CD4-positive, alpha-beta T cell treated with Interleukin-17A for 1 hour (primary cell): ENCODE data around the gene MEGF11.

Source experiments
- DNase-seq: peaks from one replicate; pipeline ENCODE4 v3.0.0-alpha.2; 2020

Gene MEGF11

DNA sequence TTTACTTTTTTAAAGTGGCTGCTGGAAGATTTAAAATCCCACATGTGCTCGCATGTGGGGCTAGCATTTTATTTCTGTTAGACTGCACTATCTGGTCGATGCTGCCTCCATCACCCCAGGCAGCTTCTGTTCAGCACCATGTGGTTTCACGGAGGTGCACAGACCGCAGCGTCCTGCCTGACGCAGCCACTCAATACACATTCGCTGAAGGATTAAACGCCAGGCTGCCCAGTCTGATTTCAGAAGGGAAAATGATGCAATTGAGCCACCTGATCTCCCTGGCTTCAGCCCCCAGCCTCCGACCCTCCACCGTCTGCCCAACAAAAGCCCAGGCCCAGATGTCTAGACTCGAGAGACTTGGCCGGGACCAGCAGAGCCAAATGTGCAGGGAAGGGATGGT lies 84.5 kb downstream of the MEGF11 start:
- no peak for DNase-seq

DNA sequence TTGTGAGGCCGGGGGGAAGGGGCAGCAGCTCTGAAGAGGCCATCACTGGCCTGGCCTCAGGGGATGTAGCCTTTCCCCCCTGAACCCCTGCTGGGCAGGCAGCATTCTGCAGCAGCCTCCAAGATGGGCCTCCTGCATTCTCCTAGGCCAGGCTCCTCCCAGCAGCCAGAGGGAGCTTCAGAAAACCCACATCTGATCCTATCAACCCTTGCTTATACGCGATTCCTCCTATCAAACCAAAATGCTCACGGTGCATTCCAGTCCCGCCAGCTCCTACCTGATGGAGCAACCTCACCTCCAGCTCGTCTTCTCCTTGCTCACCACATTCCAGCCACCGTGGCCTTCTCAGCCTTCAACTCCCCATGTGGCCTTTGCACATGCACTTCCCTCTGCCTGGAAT lies 85.7 kb downstream of the MEGF11 start:
- no peak for DNase-seq

DNA sequence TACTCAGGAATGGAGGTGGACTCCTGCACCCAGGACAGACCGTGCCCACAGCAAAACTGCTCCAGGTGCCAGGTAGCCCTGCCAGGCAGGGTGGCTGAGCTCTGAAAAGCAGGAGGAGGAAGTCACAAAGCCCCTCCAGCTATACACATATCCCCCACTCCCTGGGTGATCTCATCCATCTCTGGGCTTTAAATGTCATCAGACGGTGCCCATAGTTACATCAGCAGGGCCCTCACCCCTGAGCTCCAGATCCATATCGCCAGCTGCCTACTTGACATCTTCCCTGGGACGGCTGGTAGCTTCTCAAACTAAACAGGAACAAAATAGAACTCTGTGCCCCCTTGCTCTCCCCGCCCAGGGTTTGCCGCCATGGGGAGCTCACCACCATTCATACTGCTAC lies 87.7 kb downstream of the MEGF11 start:
- DNase-seq: no peak

DNA sequence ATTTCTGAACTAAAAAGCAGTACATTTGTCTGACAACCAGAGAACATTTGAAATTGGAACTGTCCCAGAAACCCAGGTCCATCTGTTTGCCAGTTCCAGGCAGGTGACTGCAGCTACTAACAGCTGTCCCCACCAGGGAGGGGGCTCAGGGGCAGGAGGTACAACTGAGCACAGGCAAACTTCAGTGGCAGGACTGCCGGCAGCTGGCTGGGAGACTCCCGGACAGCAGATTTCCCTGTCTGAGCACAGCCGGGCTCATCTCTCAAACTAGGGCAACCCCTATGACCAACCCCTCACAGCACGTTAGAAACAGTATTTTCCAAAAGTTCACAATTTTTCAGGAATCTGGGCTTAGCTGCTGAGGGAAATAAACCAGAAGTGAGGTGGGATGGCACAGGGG lies 88.8 kb downstream of the MEGF11 start:
- no peak for DNase-seq

- no peak for DNase-seq
Measured at GRCh38 chr15:66163553-66163952, 90.0 kb downstream of the MEGF11 start.

DNA sequence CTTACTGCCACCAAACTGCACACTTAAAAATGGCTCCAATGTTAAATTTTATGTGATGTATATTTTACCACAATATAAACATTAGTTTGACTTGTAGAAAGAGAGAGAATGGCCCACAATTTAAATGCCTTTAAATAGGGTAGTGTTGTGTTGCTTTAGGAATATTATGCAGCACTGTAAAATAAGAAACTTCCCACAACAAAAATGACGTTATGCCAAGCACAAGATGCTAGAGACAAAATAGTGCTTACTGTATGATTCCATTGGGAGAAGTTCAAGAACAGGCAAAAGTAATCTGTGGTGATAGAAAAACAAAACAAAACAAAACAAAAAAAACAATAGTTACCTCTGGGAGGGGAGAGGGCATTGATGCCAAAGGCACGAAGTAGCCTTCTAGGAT lies 91.3 kb downstream of the MEGF11 start:
- DNase-seq: no peak

GRCh38 chr15:66161575-66162118 lies 91.9 kb downstream of the MEGF11 start:
- no peak for DNase-seq

DNA sequence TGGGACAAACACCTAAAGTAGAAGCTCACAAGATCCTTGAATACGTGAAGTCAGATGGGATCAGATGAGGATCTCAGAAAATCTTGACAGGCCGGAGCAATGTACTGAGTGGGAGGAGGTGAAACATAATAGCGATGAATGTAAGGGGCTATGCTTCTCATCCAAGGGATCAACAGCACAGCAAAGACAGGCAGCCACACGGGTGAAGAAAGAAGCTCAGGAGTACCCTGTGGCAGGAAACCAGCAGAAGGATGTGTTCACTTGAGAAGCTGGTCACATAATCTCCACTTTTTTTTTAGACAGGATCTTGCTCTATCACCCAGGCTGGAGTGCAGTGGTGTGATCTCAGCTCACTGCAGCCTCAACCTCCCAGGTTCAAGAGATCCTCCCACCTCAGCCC lies 92.4 kb downstream of the MEGF11 start:
- no peak for DNase-seq

DNA sequence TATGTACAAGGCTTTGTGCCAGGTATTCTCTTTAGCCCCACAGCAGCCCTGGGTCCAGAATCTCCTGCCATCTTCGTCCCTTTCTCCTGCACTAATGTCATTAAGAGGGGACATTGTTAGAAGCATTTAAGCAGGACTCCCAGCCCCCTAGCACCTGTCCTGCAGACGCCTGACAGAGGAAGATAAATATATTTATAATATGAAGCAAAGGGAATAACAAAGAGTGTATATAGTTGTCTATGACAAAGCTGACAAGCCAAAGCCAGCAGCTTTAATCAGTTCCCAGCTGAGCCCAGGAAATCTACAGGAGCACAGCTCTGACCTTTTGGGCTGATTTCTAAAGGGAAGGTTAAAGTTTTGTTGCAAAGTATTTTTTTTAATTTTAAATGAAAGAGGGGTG lies 96.0 kb downstream of the MEGF11 start:
- no peak for DNase-seq

DNA sequence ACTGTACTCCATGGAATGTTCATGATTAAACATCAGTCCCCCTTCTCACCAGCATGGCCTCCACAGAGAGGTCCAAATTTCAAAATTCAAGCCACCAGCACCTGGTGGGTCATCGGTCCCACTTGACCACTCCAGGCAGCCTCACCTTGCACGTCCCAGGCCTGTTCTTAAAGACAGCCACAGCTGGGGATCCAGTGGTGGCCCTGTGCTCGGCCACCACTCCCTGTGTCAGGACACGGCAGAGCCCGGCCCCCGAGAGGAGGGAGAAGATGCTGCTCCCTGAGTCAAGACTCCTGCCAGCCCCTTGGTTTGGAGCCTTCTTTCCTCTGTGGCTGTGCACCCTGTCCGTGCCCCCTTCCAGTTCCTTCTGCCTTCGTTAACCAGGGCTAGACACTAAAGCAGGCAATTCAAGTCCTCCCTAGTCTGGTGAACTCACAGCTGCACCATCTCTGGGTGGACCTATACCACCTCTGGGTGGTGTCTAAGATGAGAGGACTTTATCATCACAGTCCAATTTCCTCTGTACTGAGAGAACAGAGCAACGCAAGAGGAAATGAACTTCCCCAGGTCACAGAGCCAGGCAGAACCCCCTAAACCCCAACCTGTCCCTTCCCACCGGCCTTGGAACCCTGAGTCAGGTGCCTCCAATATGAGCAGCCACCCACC lies 97.1 kb downstream of the MEGF11 start:
- no peak for DNase-seq

DNA sequence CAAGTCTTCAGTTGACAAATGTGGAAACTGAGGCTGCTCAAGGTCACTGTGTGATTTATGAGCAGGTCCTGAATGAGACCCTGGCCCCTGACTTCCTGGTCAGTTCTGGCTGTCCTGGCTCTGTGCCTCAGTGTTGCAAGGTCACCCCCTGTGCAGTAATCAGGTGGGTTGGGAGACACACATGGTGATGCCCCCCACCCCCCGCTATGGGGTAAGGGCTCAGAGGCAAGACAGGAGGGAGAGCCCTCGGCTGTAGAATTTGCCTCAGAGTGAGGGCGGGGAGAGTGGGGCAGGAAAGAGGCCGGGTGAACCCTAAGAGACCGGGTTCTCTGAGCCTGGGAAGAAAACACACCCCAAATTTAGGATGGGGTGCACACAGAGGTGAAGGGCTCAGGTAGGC lies 98.5 kb downstream of the MEGF11 start:
- no peak for DNase-seq

DNA sequence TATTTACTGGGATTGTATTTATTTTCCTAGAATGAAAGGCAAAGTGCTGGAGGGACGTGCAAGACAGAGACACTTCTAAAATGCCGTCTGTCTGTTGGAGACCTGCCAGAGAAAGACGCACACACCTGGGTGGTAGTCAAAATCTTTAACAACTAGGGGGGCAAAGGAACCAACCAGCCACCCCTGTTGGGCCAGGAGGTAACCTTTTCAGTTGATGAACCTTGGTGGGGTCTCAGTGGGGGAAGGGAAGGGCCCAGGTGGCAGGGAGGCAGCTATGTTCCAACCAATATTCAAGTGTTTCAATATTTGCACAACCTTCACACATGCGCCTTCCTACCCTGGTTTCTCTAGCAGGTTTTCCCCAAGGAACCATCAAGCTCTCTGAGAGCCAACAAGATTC lies 99.0 kb downstream of the MEGF11 start:
- no peak for DNase-seq

DNA sequence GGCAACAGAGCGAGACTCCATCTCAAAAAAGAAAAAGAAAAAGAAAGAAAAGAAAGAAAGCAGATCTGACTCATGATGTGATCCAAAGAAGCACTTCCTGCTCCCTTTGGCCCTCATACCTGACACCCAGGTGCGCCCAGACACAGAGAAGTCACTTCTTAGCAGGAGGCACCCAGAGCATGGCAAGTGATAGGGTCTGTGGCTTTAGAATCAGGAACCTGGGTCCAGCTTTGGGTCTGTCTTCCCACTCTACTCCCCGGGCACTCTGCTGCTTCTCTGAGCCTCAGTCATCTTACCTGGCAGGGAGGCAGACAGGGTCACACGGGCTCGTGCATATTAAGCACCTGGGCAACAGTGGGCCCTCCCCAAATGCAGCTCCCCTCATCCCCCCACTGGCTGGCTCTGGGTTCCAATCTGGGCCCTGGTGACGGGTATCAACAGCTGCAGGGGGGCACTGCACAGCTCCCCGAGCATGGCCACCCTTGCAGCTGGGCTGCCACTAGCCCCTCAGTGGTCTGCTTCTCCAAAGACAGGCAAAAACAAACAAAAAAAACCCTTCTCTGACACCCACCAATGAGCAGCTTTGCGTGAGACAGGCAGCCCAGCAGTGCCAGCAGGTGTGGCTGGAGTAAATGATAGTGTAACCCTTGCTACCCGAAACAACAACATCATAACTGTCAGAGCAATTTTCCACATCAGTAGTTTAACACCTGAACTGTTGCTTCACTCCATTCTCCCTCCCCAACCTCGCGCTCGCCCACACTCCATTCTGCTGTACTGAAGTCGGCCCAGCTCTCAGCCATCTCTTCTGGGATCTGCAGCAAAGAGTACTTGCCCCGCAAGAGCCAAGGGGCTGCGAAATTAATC lies 99.8 kb downstream of the MEGF11 start:
- no peak for DNase-seq

DNA sequence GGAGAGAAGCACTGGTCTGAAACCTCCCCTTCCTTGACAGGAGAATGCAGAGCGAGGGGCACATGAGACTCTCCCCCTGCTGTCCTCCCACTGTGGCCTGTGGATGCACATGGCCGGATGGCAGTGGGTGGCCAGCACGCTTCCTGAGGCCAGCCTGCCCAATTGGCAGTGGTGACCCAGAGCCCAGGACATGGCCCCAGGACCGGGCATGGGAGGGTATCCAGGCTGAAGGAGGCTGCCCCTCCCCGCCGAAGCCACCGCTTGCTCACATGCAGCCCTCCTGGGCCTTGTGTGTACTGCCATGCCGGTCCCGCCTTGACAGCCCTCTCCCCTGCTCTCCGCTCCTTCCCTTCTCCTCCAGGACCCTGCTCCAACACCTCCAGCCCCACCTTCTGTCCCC lies 100.9 kb downstream of the MEGF11 start:
- no peak for DNase-seq

DNA sequence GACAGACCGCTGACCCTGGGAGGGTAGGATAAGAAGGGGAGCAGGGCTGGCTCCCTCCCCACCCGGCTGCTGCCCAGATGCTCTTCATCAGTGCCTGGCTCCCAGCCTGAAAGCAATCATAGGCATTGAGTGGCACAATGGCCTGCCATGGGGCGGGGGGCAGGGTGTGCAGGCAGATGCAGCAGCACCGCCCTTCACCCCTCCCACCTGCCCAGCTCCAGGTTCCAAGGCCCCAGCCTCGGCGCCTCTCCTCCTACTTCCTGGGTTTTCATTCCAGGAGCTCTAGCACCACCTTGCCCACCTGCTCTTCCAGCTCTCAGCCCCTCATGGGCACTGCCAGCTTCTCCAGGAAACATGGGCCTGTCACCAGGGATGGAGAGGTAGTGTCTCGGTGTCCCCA lies 101.7 kb downstream of the MEGF11 start:
- no peak for DNase-seq

DNA sequence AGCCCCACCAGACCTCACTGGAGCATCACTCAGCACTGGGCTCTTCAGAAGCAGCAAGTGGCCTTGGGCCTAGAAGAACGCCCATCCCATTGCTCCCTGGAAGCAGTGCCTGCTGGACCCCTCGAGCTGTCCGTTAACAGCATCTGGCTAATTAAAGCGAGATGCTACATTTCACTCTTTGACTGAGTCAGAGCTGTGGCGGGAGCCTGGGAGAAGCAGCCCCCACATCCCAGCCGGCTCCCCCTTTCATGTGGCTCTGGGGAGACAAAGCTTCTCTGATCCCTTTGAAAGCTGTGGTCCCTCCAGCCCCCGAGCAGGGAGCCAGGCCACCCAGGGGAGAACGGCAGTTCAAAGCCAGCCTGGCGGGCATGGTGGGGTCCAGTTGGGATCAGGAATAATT lies 103.7 kb downstream of the MEGF11 start:
- no peak for DNase-seq

DNA sequence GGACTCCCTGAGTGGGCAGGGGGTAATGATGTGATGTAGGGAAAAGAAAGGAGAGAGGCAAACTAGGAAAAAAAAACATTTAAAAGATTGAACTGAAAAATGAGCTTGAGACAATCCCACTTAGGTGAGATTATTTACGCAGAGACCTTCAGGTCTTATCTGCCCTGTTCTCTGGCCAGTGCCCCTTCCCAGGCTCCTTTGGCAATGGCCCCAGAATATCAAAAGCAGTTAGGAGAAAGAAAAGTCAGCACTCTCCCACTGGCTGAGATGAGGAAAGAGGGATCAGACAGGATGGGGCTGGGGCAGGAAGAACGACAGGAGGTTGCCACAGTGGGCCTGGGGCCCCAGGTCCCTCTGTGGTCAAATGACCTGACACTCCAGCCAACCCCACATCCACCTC lies 105.4 kb downstream of the MEGF11 start:
- DNase-seq: no peak

DNA sequence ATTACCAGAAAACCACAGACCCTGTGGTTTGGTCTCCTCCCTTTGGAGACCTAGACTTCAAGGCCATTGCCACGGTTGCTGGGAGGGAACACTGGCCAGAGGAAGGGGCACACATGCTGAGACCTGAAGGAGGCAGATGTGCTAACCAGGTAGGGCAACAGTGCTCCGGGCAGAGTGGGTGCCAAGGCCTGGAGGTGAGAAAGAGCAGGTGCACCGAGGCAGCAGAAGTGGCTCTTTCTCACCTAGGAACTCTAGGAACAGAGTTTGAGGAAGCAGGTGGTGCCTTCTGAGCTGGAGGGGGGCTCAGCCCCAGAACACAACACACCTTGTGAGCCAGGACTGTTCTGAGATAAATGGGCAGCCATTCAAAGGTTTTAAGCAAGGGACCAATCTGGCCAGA lies 106.1 kb downstream of the MEGF11 start:
- no peak for DNase-seq

GRCh38 chr15:66145726-66146182 lies 107.8 kb downstream of the MEGF11 start:
- DNase-seq: no peak

- no peak for DNase-seq
Measured at GRCh38 chr15:66144978-66145725, 108.4 kb downstream of the MEGF11 start.

DNA sequence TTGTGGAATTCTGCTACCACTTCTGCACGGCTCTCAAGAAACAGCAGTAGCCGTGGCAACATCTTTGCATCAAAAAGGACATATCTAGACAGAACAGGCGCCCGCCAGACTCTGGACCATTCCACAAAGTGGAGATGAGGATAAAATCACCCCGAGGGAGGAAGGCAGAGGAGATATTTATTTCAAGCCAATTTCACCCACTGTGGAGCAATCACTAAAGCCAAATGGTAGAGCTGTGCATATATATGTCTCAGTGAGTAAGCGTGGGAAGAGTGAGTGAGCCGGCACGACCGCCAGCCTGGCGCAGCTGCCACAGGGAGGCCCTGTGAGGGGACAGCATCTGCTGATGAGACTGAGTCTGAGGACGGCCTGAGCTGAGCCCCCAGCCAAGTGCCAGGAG lies 111.3 kb downstream of the MEGF11 start:
- no peak for DNase-seq

DNA sequence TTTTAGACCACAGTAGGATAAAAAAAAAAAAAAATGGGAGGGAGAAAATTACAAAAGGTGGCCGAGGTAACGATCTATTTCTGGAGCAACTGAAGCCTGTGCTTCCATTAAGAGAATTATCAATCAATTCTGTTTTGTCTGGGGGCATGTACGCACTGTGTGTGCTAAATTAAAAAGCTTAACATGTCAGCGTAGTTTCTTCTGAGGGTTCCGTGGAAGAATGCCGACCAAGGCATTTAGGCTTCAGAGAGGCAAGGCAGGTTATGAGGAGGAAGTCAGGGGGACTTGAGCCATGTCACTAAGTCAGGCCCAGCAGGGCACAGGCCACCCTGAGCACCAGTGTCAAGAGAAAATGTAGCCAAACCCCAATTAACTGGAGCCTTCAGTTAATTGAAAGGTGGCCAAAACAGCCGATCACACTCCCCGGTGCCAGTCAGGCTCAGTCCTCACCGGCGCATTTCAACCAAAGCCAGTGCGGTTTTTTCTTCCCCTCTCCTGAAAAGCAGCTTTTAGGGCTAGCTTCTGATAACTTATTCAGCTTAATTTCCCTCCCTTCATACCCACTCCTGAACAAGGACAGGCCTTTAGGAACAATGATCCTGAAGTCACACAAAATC lies 113.9 kb downstream of the MEGF11 start:
- DNase-seq: no peak
